ENCODE data around the gene HSF2BP.
A peak's percentile ranks its signal among the peaks of the same experiment; 100 is the strongest.
"Not testable (repeated sequence)": the region's sequence is repeated elsewhere in the genome, so short reads cannot be mapped to it uniquely, and the experiment has no call there.

Gene HSF2BP

GRCh38 chr21:43516295-43516847 is 142.9 kb downstream of the HSF2BP start:
- not testable (repeated sequence) for H3K4me1 Mint-ChIP-seq (ENCODE audit: low read depth in 2 of 2); H3K4me3 Mint-ChIP-seq; H3K27ac Mint-ChIP-seq; ATAC-seq (replicated peaks); H3K36me3 Mint-ChIP-seq (ENCODE audit: insufficient read depth); H3K9me3 Mint-ChIP-seq; DNase-seq; H3K27me3 Mint-ChIP-seq

- not testable (repeated sequence) for DNase-seq; H3K4me1 Mint-ChIP-seq (ENCODE audit: low read depth in 2 of 2); H3K27me3 Mint-ChIP-seq; H3K36me3 Mint-ChIP-seq (ENCODE audit: insufficient read depth); H3K27ac Mint-ChIP-seq; H3K9me3 Mint-ChIP-seq; H3K4me3 Mint-ChIP-seq; ATAC-seq (replicated peaks)
Measured at GRCh38 chr21:43514834-43515233, 144.5 kb downstream of the HSF2BP start.

GRCh38 chr21:43513023-43513422 is 146.3 kb downstream of the HSF2BP start:
- not testable (repeated sequence) for H3K27ac Mint-ChIP-seq; H3K36me3 Mint-ChIP-seq (ENCODE audit: insufficient read depth); H3K4me1 Mint-ChIP-seq (ENCODE audit: low read depth in 2 of 2)

GRCh38 chr21:43511209-43511608 is 148.1 kb downstream of the HSF2BP start:
- not testable (repeated sequence) for DNase-seq; H3K27me3 Mint-ChIP-seq; H3K27ac Mint-ChIP-seq; H3K4me1 Mint-ChIP-seq (ENCODE audit: low read depth in 2 of 2); H3K36me3 Mint-ChIP-seq (ENCODE audit: insufficient read depth); H3K9me3 Mint-ChIP-seq; H3K4me3 Mint-ChIP-seq; ATAC-seq (replicated peaks)

More at GRCh38 chr21:43513023-43513422, 146.3 kb downstream of the HSF2BP start:
- H3K4me3 Mint-ChIP-seq; ATAC-seq (replicated peaks); DNase-seq; H3K27me3 Mint-ChIP-seq; H3K9me3 Mint-ChIP-seq: not testable (repeated sequence)

- H3K4me1 Mint-ChIP-seq (ENCODE audit: low read depth in 2 of 2); H3K36me3 Mint-ChIP-seq (ENCODE audit: insufficient read depth); H3K9me3 Mint-ChIP-seq; DNase-seq; H3K27ac Mint-ChIP-seq; H3K27me3 Mint-ChIP-seq; H3K4me3 Mint-ChIP-seq; ATAC-seq (replicated peaks): not testable (repeated sequence)
Measured at GRCh38 chr21:43510669-43511068, 148.6 kb downstream of the HSF2BP start.

- H3K36me3 Mint-ChIP-seq (ENCODE audit: insufficient read depth); H3K27ac Mint-ChIP-seq; ATAC-seq (replicated peaks); H3K4me3 Mint-ChIP-seq; H3K9me3 Mint-ChIP-seq; DNase-seq; H3K27me3 Mint-ChIP-seq; H3K4me1 Mint-ChIP-seq (ENCODE audit: low read depth in 2 of 2): not testable (repeated sequence)
Measured at GRCh38 chr21:43503892-43504291, 155.4 kb downstream of the HSF2BP start.

GRCh38 chr21:43503075-43503750 is 156.1 kb downstream of the HSF2BP start:
- H3K4me1 Mint-ChIP-seq (ENCODE audit: low read depth in 2 of 2); H3K4me3 Mint-ChIP-seq; H3K36me3 Mint-ChIP-seq (ENCODE audit: insufficient read depth); DNase-seq; H3K9me3 Mint-ChIP-seq; H3K27me3 Mint-ChIP-seq; H3K27ac Mint-ChIP-seq; ATAC-seq (replicated peaks): not testable (repeated sequence)

- not testable (repeated sequence) for H3K4me1 Mint-ChIP-seq (ENCODE audit: low read depth in 2 of 2); H3K4me3 Mint-ChIP-seq; ATAC-seq (replicated peaks); DNase-seq; H3K36me3 Mint-ChIP-seq (ENCODE audit: insufficient read depth); H3K27me3 Mint-ChIP-seq; H3K27ac Mint-ChIP-seq; H3K9me3 Mint-ChIP-seq
Measured at GRCh38 chr21:43502407-43503071, 156.7 kb downstream of the HSF2BP start.

- H3K27ac Mint-ChIP-seq; H3K4me3 Mint-ChIP-seq; DNase-seq; ATAC-seq (replicated peaks); H3K4me1 Mint-ChIP-seq (ENCODE audit: low read depth in 2 of 2); H3K36me3 Mint-ChIP-seq (ENCODE audit: insufficient read depth); H3K9me3 Mint-ChIP-seq; H3K27me3 Mint-ChIP-seq: not testable (repeated sequence)
Measured at GRCh38 chr21:43498924-43499323, 160.4 kb downstream of the HSF2BP start.

GRCh38 chr21:43498065-43498464 is 161.2 kb downstream of the HSF2BP start:
- H3K4me1 Mint-ChIP-seq (ENCODE audit: low read depth in 2 of 2); H3K36me3 Mint-ChIP-seq (ENCODE audit: insufficient read depth); ATAC-seq (replicated peaks); H3K27ac Mint-ChIP-seq; H3K4me3 Mint-ChIP-seq; DNase-seq; H3K9me3 Mint-ChIP-seq; H3K27me3 Mint-ChIP-seq: not testable (repeated sequence)

- not testable (repeated sequence) for H3K27me3 Mint-ChIP-seq; H3K36me3 Mint-ChIP-seq (ENCODE audit: insufficient read depth); H3K4me1 Mint-ChIP-seq (ENCODE audit: low read depth in 2 of 2); H3K27ac Mint-ChIP-seq; H3K9me3 Mint-ChIP-seq; H3K4me3 Mint-ChIP-seq; DNase-seq
- ATAC-seq (replicated peaks), result peak; percentile 22
Measured at GRCh38 chr21:43494279-43495012, 164.8 kb downstream of the HSF2BP start.

GRCh38 chr21:43493471-43493870 is 165.8 kb downstream of the HSF2BP start:
- not testable (repeated sequence) for H3K4me1 Mint-ChIP-seq (ENCODE audit: low read depth in 2 of 2); H3K36me3 Mint-ChIP-seq (ENCODE audit: insufficient read depth); H3K4me3 Mint-ChIP-seq; DNase-seq; H3K27ac Mint-ChIP-seq; H3K27me3 Mint-ChIP-seq; ATAC-seq (replicated peaks); H3K9me3 Mint-ChIP-seq

GRCh38 chr21:43488235-43488634 is 171.1 kb downstream of the HSF2BP start:
- H3K4me3 Mint-ChIP-seq; H3K36me3 Mint-ChIP-seq (ENCODE audit: insufficient read depth); DNase-seq; H3K27ac Mint-ChIP-seq; H3K9me3 Mint-ChIP-seq; H3K27me3 Mint-ChIP-seq; H3K4me1 Mint-ChIP-seq (ENCODE audit: low read depth in 2 of 2); ATAC-seq (replicated peaks): not testable (repeated sequence)

GRCh38 chr21:43486051-43486450 is 173.2 kb downstream of the HSF2BP start:
- H3K36me3 Mint-ChIP-seq (ENCODE audit: insufficient read depth); H3K4me1 Mint-ChIP-seq (ENCODE audit: low read depth in 2 of 2); H3K27ac Mint-ChIP-seq; H3K27me3 Mint-ChIP-seq; H3K4me3 Mint-ChIP-seq; ATAC-seq (replicated peaks); H3K9me3 Mint-ChIP-seq; DNase-seq: not testable (repeated sequence)
